ENCODE measurements around the gene ASB18.

DNA sequence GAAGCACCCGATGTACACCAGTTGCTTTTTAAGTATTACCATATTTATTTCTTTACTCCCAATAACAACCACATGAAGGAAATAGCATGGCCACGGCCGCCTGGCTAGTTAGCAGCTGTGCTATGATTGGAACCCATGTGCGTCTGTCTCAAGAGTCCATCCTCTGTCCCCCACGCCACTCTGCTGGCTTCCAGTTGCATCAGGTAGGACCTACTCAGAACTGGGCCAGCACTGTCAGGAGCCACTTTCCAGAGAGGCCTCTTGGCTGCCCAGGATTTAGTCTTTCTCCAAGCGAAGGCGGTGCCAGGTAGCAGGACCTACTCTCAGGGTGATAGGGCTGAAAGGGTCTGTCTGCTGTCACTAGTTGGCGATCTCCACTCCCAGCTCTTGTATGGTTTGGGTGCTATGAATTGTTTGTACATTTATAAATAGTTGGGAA is 22.1 kb downstream of the ASB18 start:
- TF ChIP-seq, protein P1, sequence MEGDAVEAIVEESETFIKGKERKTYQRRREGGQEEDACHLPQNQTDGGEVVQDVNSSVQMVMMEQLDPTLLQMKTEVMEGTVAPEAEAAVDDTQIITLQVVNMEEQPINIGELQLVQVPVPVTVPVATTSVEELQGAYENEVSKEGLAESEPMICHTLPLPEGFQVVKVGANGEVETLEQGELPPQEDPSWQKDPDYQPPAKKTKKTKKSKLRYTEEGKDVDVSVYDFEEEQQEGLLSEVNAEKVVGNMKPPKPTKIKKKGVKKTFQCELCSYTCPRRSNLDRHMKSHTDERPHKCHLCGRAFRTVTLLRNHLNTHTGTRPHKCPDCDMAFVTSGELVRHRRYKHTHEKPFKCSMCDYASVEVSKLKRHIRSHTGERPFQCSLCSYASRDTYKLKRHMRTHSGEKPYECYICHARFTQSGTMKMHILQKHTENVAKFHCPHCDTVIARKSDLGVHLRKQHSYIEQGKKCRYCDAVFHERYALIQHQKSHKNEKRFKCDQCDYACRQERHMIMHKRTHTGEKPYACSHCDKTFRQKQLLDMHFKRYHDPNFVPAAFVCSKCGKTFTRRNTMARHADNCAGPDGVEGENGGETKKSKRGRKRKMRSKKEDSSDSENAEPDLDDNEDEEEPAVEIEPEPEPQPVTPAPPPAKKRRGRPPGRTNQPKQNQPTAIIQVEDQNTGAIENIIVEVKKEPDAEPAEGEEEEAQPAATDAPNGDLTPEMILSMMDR (IDR thresholded peaks at IDR 0.05; ENCODE audit: low read length): no peak
- TF ChIP-seq EZH2 (IDR thresholded peaks at IDR 0.05; ENCODE audit: borderline replicate concordance, low read length): no peak

Data from OCI-LY1 (cell line).